Measurements from ENCODE around the gene RPS16.
A peak's percentile ranks its signal among the peaks of the same experiment; 100 is the strongest.

DNA sequence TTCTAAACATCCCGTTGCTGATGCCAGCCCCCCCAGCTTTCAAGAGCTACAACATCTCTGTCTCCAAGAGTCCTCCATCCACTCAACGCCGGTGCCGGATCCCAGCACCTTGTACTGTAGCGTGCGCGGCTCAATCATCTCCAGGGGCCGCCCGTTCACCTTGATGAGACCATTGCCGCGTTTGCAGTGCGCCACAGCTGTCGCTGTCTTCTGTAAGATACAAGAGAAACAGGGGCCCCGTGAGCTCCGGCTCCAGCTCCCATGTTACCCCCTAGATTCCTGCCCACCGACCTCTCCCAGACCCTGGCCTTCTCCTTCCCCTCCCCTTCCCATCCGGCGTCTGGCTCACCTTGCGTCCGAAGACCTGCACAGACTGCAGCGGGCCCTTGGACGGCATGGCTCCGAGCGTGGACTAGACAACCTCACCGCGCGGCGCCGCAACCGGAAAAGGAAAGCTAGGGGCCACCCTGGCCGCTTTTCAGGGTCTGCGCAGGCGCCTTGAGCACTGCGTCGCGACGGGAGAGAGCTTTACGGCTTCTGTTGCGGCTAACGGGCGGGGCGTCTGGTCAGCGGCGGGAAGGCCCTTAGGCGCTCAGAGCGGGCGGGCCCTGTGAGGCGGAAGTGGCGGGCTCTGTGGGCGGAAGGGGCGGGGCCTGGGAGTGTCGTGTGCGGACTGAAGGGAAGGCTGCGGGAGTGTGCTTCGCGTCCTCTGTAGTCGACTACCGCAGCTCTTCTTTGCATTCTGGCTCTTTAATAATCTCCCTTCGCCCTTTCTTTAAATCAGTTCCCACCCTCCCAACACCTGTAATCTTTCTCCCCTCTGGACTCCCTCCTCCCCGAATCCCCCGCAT is at the start of gene RPS16:
- TF ChIP-seq CTCF (IDR thresholded peaks at IDR 0.05) (peak in 1 of 6 experiments; percentile 4), POLR2A (IDR thresholded peaks at IDR 0.05) (peak; percentile 60 to 94)
